Glutamatergic neuron (in vitro differentiated cells): Measurements from ENCODE around the gene ACOXL. TPM values are rescaled to one million over a fixed set of nuclear protein-coding genes. Genes with fewer than 3 reads are reported as not detected.
"Not testable (repeated sequence)": the region's sequence is repeated elsewhere in the genome, so short reads cannot be mapped to it uniquely, and the experiment has no call there.

ENCODE experiments used
- DNase-seq: peaks from one replicate; pipeline ENCODE4 v3.0.0; 2022
- H3K27ac Mint-ChIP-seq: one replicate; pipeline ENCODE4 v1.8.0; 2020; ENCODE audit warnings: mild to moderate bottlenecking, mixed read lengths, inconsistent platforms; ENCODE audit not compliant: unreplicated experiment
- H3K27me3 Mint-ChIP-seq: one replicate; pipeline ENCODE4 v1.8.0; 2020; ENCODE audit warnings: mild to moderate bottlenecking, moderate library complexity, mixed read lengths, inconsistent platforms; ENCODE audit not compliant: unreplicated experiment
- H3K36me3 Mint-ChIP-seq: one replicate; pipeline ENCODE4 v1.8.0; 2020; ENCODE audit warnings: mild to moderate bottlenecking, mixed read lengths, inconsistent platforms; ENCODE audit not compliant: unreplicated experiment
- H3K4me1 Mint-ChIP-seq: one replicate; pipeline ENCODE4 v1.8.0; 2020; ENCODE audit warnings: mild to moderate bottlenecking, low read depth, mixed read lengths, inconsistent platforms; ENCODE audit not compliant: unreplicated experiment
- H3K4me3 Mint-ChIP-seq: one replicate; pipeline ENCODE4 v1.8.0; 2020; ENCODE audit warnings: mild to moderate bottlenecking, mixed read lengths, inconsistent platforms; ENCODE audit not compliant: unreplicated experiment
- H3K9me3 Mint-ChIP-seq: one replicate; pipeline ENCODE4 v1.8.0; 2020; ENCODE audit warnings: mild to moderate bottlenecking, moderate library complexity, mixed read lengths, inconsistent platforms; ENCODE audit not compliant: unreplicated experiment
- total RNA-seq: library from RNA; stranded (reverse); fragmentation: NEBNext Ultra II Directional; extraction: Animal tissue kit (Norgen Biotek cat#: 25700); gene quantifications from one replicate; pipeline ENCODE4 v1.2.1, GENCODE V29; 2021; ENCODE audit not compliant: unreplicated experiment
- TF ChIP-seq, protein P1 (sequence below): fragments of 200-600 bp; sonication (generic); IDR thresholded peaks from one replicate; pipeline ENCODE4 v1.5.0; 2021; ENCODE audit not compliant: partially characterized antibody, unreplicated experiment

ACOXL gene
- total RNA-seq, 1 donor from 2014 or later, result 1.4 TPM

DNA sequence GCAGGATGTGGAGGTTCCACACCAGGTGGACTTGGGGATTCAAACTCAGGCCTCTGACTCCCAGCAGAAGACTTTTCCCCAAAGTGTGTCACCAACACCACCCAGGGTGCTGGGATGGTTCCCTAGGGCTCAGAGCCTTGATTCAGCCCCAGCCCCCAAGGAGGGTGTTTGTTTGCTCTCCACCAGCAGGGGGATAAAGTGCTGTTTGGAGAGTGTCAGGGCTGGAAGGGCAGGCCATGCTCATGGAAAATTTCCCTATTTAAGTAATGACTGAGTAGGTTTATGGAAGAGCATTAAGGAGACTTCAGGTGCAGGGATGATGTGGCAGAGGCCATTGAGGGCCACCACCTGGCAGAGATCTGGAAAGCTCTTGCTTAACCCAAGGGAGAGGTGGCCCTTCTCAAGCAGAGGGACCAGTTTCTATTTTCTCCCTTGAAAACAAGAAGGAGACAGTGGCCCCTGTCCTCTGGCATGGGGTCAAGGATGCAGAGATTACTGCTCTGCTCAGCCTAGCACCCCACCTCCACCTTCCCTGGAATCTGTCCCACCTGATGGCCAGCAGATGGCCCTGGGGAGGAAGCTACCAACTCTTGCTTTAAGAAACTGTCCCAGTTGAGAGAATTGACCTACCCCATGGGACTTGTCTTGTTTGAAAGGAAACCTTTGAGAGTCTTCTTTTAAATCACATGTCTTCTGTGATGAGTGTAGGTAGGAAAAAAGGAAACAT is 122.1 kb downstream of the ACOXL start:
- no peak for DNase-seq
- TF ChIP-seq, protein P1, sequence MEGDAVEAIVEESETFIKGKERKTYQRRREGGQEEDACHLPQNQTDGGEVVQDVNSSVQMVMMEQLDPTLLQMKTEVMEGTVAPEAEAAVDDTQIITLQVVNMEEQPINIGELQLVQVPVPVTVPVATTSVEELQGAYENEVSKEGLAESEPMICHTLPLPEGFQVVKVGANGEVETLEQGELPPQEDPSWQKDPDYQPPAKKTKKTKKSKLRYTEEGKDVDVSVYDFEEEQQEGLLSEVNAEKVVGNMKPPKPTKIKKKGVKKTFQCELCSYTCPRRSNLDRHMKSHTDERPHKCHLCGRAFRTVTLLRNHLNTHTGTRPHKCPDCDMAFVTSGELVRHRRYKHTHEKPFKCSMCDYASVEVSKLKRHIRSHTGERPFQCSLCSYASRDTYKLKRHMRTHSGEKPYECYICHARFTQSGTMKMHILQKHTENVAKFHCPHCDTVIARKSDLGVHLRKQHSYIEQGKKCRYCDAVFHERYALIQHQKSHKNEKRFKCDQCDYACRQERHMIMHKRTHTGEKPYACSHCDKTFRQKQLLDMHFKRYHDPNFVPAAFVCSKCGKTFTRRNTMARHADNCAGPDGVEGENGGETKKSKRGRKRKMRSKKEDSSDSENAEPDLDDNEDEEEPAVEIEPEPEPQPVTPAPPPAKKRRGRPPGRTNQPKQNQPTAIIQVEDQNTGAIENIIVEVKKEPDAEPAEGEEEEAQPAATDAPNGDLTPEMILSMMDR, result peak; percentile 43
- no peaks in the 10 kb centered on the region for H3K36me3 Mint-ChIP-seq
- no peak overlapping the region for H3K27ac Mint-ChIP-seq
- peaks cover 14% of the 10 kb centered on the region for H3K4me1 Mint-ChIP-seq
- peaks cover 10% of the 10 kb centered on the region for H3K27me3 Mint-ChIP-seq
- no peak overlapping the region for H3K4me3 Mint-ChIP-seq
- peaks cover 3% of the 10 kb centered on the region for H3K9me3 Mint-ChIP-seq

DNA sequence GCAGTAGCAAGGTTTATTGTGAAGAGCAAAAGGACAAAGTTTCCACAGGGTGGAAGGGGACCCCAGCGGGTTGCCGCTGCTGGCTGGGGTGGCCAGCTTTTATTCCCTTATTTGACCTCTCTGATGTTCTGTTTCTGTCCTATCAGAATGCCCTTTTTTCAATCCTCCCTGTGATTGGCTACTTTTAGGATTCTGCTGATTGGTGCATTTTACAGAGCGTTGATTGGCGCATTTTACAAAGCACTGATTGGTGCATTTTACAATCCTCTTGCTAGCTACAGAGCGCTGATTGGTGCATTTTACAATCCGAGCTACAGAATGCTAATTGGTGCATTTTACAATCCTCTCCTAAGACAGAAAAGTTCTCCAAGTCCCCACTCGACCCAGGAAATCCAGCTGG is 123.5 kb downstream of the ACOXL start:
- not testable (repeated sequence) for H3K27ac Mint-ChIP-seq, H3K9me3 Mint-ChIP-seq, H3K36me3 Mint-ChIP-seq, DNase-seq, H3K27me3 Mint-ChIP-seq, H3K4me3 Mint-ChIP-seq
- H3K4me1 Mint-ChIP-seq, result peaks cover 14% of the 10 kb centered on the region

DNA sequence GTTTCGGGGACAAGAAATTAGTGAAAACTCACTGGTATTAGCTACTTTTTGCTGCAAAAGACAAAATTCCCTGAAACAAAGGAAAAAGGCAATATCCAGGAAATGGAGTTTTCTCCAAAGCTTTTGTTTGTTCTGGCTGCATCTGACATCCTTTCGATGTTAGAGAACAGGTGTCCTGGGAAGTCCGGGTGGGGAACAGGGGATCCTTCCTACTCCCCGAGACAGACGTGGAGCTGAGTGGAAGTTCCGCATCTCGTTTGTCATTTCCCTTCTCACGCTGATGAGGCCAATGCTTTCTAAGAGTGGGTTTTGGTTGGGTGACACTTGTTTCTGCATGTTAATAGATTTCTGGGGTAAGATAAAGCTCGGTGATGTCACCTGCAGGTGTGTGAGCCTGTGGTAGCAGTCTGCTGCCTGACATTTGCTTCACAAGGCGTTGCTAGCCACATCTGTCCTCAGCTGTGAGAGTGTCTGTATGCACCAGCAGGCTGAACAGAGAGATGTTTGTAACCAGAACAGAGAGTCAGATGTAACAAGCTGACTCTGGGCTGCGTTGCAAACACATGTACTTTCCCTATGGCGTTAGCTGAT is 125.9 kb downstream of the ACOXL start:
- no peak for DNase-seq
- Mint-ChIP-seq H3K27ac (peak overlapping the region; percentile 80), H3K27me3 (peaks cover 10% of the 10 kb centered on the region), H3K4me1 (peaks cover 17% of the 10 kb centered on the region), H3K36me3 (no peaks in the 10 kb centered on the region), H3K4me3 (no peak overlapping the region), H3K9me3 (peaks cover 3% of the 10 kb centered on the region)
- TF ChIP-seq, protein P1, result no peak

DNA sequence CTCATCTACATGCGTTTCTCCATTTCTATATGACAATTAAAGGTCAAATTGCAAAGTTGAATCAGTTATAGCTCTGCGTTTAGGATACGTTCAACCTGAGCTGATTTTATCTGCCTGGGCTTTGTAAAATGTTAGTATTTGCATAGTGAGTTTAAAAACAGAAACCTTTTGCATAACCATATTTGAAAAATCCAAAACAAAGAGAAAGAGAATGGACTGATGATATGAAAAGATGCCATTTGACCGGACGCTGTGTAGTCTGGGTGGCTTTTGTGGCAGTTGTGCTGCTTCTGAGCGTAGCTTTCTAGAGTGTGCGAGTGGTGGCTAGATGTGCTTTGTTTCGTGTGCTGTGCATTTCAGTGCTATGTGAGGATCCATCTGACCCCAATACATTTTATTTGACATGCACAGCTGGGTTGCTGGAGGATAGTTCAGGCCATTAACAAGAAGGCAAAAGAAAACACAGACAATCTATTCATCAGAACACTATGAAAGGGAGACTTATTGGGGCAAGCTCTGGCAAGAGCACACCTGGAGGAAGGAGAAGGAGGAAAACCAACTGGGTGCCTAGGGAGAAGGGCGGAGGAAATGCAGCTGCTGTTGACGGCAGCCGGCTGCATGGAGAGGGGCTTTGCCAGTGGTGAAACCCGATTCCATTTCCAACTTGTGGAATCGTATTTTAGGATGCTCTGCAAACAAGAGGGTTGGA is 126.8 kb downstream of the ACOXL start:
- DNase-seq, result no peak
- Mint-ChIP-seq H3K4me3 (no peak overlapping the region), H3K4me1 (peaks cover 17% of the 10 kb centered on the region), H3K9me3 (peaks cover 3% of the 10 kb centered on the region), H3K36me3 (no peaks in the 10 kb centered on the region), H3K27me3 (peaks cover 7% of the 10 kb centered on the region), H3K27ac (peak overlapping the region; percentile 1)
- TF ChIP-seq, protein P1, result no peak

DNA sequence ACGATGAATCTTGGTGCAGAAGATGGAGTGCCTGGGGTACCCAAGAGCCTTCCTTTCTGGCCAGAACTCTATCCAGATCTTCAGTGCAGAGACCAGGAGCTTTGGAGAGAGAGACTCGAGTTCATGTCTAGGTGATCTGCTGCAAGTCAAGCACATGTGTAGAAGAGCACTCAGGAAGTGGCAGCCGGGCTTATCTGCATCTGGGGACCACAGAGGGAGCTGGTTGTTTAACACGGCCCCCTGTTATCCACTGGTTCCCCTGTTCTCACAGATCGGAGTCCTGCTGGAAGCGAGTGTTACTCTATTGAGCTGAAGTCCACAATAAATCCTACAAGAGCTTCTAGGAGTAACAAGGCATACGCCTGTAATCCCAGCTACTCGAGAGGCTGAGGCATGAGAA is 128.3 kb downstream of the ACOXL start:
- H3K27me3 Mint-ChIP-seq, result peaks cover 9% of the 10 kb centered on the region

More for the DNA sequence above, 128.3 kb downstream of the ACOXL start:
- no peaks in the 10 kb centered on the region for H3K36me3 Mint-ChIP-seq
- no peak overlapping the region for H3K27ac Mint-ChIP-seq
- peaks cover 3% of the 10 kb centered on the region for H3K9me3 Mint-ChIP-seq
- no peak for DNase-seq
- TF ChIP-seq, protein P1, result no peak
- no peak overlapping the region for H3K4me3 Mint-ChIP-seq
- peaks cover 15% of the 10 kb centered on the region for H3K4me1 Mint-ChIP-seq
